ENCODE measurements around the gene SEC14L3.

Gene SEC14L3

GRCh38 chr22:30444632-30445437 lies 27.0 kb downstream of the SEC14L3 start:
- peak; percentile 93 for DNase-seq (ENCODE audit: low spot score)

GRCh38 chr22:30441088-30441487 lies 30.7 kb downstream of the SEC14L3 start:
- DNase-seq (ENCODE audit: low spot score), result no peak

- DNase-seq (ENCODE audit: low spot score), result no peak
These were observed 32.0 kb downstream of the SEC14L3 start for GRCh38 chr22:30439836-30440235.

- DNase-seq (ENCODE audit: low spot score), result no peak
These were observed 32.6 kb downstream of the SEC14L3 start for GRCh38 chr22:30439226-30439625.

- DNase-seq (ENCODE audit: low spot score), result no peak
These were observed 33.3 kb downstream of the SEC14L3 start for GRCh38 chr22:30438559-30438958.

- no peak for DNase-seq (ENCODE audit: low spot score)
These were observed 35.6 kb downstream of the SEC14L3 start for GRCh38 chr22:30436196-30436595.

GRCh38 chr22:30435674-30436126 lies 36.1 kb downstream of the SEC14L3 start:
- DNase-seq (ENCODE audit: low spot score), result no peak

- no peak for DNase-seq (ENCODE audit: low spot score)
These were observed 37.0 kb downstream of the SEC14L3 start for GRCh38 chr22:30434843-30435242.

GRCh38 chr22:30433773-30434172 lies 38.0 kb downstream of the SEC14L3 start:
- no peak for DNase-seq (ENCODE audit: low spot score)

GRCh38 chr22:30433227-30433626 lies 38.6 kb downstream of the SEC14L3 start:
- no peak for DNase-seq (ENCODE audit: low spot score)

- DNase-seq (ENCODE audit: low spot score), result no peak
These were observed 39.3 kb downstream of the SEC14L3 start for GRCh38 chr22:30432520-30432919.

- DNase-seq (ENCODE audit: low spot score), result no peak
These were observed 39.7 kb downstream of the SEC14L3 start for GRCh38 chr22:30432096-30432495.

GRCh38 chr22:30430933-30431332 lies 40.9 kb downstream of the SEC14L3 start:
- peak; percentile 31 for DNase-seq (ENCODE audit: low spot score)

- no peak for DNase-seq (ENCODE audit: low spot score)
These were observed 41.9 kb downstream of the SEC14L3 start for GRCh38 chr22:30429887-30430286.

GRCh38 chr22:30427871-30428270 lies 43.9 kb downstream of the SEC14L3 start:
- DNase-seq (ENCODE audit: low spot score), result no peak

GRCh38 chr22:30426388-30427353 lies 45.1 kb downstream of the SEC14L3 start:
- DNase-seq (ENCODE audit: low spot score), result peak; percentile 91

GRCh38 chr22:30425616-30426387 lies 46.0 kb downstream of the SEC14L3 start, which contains the start of gene MTFP1:
TSS of gene MTFP1 (plus strand) at chr22:30425768. CDS start at chr22:30425880, 112 bp downstream.
- DNase-seq (ENCODE audit: low spot score), result peak; percentile 88

GRCh38 chr22:30425327-30425615 lies 46.5 kb downstream of the SEC14L3 start:
- no peak for DNase-seq (ENCODE audit: low spot score)

- DNase-seq (ENCODE audit: low spot score), result no peak
These were observed 47.1 kb downstream of the SEC14L3 start for GRCh38 chr22:30424534-30425326.

- DNase-seq (ENCODE audit: low spot score), result peak; percentile 94
These were observed 47.8 kb downstream of the SEC14L3 start for GRCh38 chr22:30423959-30424533.

Measured in iPS-NIHi11 (cell line).